Adipocyte (in vitro differentiated cells): Measurements from ENCODE around the gene IL17D.

Experiments used
- DNase-seq: peaks from one replicate; pipeline ENCODE4 v3.0.0-alpha.2; 2015; ENCODE audit warnings: low read depth
- H3K27me3 ChIP-seq: replicated peaks from 2 replicates; pipeline ENCODE4 v1.7.0; 2013; ENCODE audit warnings: mild to moderate bottlenecking, low read length, moderate library complexity; ENCODE audit not compliant: control insufficient read depth, insufficient read depth
- H3K36me3 ChIP-seq: 2 replicates; pipeline ENCODE4 v1.7.0; 2013; ENCODE audit warnings: low read length, mild to moderate bottlenecking, moderate library complexity; ENCODE audit not compliant: control insufficient read depth, insufficient read depth, severe bottlenecking
- H3K4me1 ChIP-seq: 2 replicates; pipeline ENCODE4 v1.7.0; 2013; ENCODE audit warnings: mild to moderate bottlenecking, low read length, moderate library complexity; ENCODE audit not compliant: control insufficient read depth, insufficient read depth
- H3K4me3 ChIP-seq: 2 replicates; pipeline ENCODE4 v1.7.0; 2013; ENCODE audit warnings: mild to moderate bottlenecking, low read length, moderate library complexity
- H3K9ac ChIP-seq: 2 replicates; pipeline ENCODE4 v1.7.0; 2013; ENCODE audit warnings: mild to moderate bottlenecking, low read length, moderate library complexity
- H3K9me3 ChIP-seq: 2 replicates; pipeline ENCODE4 v1.7.0; 2013; ENCODE audit warnings: mild to moderate bottlenecking, low read length, moderate library complexity; ENCODE audit not compliant: control insufficient read depth

Gene IL17D

DNA sequence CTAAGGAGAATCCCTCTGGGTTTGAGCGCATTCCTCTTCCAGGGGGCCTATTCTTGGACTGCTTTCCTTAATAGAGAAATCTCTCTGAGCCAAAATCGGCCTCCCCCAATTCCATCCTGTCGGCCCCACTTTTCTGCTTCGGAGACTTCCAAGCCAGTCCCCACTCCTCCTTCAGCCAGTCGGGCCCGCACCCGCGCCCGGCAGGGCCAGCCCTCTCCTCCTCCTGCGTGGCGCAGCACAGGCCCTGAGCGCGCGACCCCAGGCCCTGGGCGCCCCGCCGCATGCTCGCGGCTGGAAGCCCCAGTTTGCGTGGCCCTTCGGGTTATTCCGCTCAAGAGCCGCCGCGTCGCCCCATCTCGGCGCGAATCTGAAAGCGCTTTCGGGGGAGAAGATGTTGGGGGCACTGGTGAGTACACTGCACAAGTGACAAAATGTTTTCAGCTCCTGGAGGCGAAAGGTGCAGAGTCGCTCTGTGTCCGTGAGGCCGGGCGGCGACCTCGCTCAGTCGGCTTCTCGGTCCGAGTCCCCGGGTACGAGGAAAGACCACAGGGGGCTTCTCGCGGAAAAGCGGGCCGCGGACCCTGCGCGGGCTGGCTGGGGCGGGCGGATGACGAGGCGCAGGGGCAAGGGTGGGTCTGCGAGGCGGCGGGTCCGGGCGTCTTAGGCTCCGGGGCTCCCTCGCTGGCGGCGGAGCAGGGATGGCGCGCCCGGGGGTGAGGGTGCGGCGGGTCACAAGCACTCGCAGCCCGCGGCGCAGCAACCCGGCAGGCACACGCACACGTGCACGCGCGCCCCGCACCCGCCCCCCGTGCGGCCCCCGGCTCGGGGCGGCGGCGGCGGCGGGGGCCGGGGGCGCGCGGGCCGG lies at the start of gene IL17D:
Gene IL17D (plus strand): TSS at position 785 of the 865 bp plus-strand sequence. CDS start 303 bp downstream, outside the sequence.
- Histone ChIP-seq H3K4me3 (peak within 1 kb of the TSS; percentile 88), H3K4me1 (peaks cover 7% of the 10 kb centered on the region), H3K9ac (peak within 1 kb of the TSS; percentile 81), H3K36me3 (no peaks in the 10 kb centered on the region), H3K27me3 (peaks cover 5% of the 10 kb centered on the region), H3K9me3 (no peaks in the 10 kb centered on the region)
- DNase-seq, result peak; percentile 61

DNA sequence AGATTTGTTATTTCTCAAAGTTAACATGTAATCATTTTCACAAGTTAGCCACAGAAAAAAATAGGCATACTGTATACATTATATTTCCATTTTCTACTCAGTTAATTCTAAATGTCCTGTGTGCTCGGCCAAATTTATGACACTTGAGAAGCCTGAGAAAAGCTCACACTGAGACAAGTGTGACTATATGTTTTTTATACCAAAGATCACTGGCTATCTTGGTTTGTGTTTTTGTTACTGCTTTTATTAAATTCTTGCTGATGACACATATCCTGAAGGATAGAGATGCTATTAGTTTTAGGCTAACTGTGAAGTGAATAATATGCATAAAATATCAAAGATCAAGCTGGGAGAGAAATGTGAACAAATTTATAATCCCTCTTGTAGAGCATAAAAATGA lies 49.3 kb upstream of the IL17D start:
- peak; percentile 1 for DNase-seq
- Histone ChIP-seq H3K9me3 (no peaks in the 10 kb centered on the region), H3K36me3 (no peaks in the 10 kb centered on the region), H3K4me1 (no peaks in the 10 kb centered on the region), H3K27me3 (no peaks in the 10 kb centered on the region), H3K4me3 (no peak overlapping the region), H3K9ac (no peak overlapping the region)

- H3K36me3 ChIP-seq, result no peaks in the 10 kb centered on the region
- H3K27me3 ChIP-seq, result no peaks in the 10 kb centered on the region
- no peak overlapping the region for H3K9ac ChIP-seq
- DNase-seq, result no peak
- H3K9me3 ChIP-seq, result no peaks in the 10 kb centered on the region
- no peaks in the 10 kb centered on the region for H3K4me1 ChIP-seq
- H3K4me3 ChIP-seq, result no peak overlapping the region
Measured at GRCh38 chr13:20658451-20659040, 45.0 kb upstream of the IL17D start.

- H3K4me1 ChIP-seq, result no peaks in the 10 kb centered on the region
- no peaks in the 10 kb centered on the region for H3K27me3 ChIP-seq
- H3K9ac ChIP-seq, result no peak overlapping the region
- no peaks in the 10 kb centered on the region for H3K9me3 ChIP-seq
- no peak for DNase-seq
- no peaks in the 10 kb centered on the region for H3K36me3 ChIP-seq
- no peak overlapping the region for H3K4me3 ChIP-seq
Measured at GRCh38 chr13:20664351-20664750, 39.1 kb upstream of the IL17D start.

DNA sequence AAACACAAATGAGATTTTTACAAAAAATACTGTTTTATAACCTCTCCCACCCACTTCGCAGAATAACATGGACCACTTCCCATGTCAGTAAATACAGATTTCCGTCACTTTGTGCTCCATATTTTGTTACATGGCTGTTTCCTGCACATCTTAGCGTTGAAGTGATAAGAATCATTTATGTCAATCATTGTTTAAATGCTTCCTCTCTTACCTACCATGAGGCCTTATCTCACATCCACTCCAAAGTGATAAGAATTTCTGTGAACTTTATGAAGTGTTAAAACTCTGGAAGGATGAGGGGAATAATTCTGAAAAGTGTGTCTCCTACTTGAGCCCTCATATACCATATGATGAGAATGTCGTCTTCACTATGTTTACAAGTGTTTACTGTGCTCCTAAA lies 36.6 kb upstream of the IL17D start:
- no peaks in the 10 kb centered on the region for H3K27me3 ChIP-seq
- H3K4me1 ChIP-seq, result no peaks in the 10 kb centered on the region
- no peak overlapping the region for H3K9ac ChIP-seq
- no peaks in the 10 kb centered on the region for H3K36me3 ChIP-seq
- H3K4me3 ChIP-seq, result no peak overlapping the region
- no peak for DNase-seq
- no peaks in the 10 kb centered on the region for H3K9me3 ChIP-seq

DNA sequence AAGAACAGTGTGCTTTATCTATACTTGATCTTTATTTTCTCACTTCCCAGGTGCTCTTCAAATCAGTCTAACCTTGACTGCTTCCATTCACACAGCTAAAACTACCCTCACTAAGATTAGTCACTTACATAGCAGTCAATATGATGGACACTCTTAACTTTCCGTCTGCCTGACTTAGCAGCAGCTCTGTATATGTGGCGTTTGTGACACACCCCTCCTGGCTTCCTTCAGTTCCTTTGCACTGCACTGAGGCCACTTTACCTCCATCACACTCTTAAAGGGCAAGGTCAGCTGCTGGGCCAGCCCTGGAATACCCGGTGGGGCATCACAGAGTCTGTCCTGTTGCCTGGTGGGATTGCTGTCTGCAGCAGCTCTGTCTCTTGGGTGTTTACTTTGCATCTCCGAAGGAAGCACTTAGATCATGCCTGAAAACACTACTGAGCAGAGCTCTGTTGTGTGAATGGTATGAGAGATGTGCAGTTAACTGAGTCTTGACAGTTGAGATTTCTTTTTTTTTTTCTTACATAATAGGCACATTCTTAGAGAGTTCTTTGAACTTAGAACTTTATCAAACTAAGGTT lies 35.6 kb upstream of the IL17D start:
- no peaks in the 10 kb centered on the region for H3K27me3 ChIP-seq
- H3K4me1 ChIP-seq, result peaks cover 7% of the 10 kb centered on the region
- no peak for DNase-seq
- H3K9ac ChIP-seq, result no peak overlapping the region
- H3K36me3 ChIP-seq, result no peaks in the 10 kb centered on the region
- H3K9me3 ChIP-seq, result no peaks in the 10 kb centered on the region
- no peak overlapping the region for H3K4me3 ChIP-seq

- Histone ChIP-seq H3K4me3 (no peak overlapping the region), H3K36me3 (no peaks in the 10 kb centered on the region), H3K27me3 (no peaks in the 10 kb centered on the region), H3K9me3 (no peaks in the 10 kb centered on the region), H3K9ac (no peak overlapping the region), H3K4me1 (peaks cover 18% of the 10 kb centered on the region)
- DNase-seq, result no peak
Measured at GRCh38 chr13:20669162-20669561, 34.3 kb upstream of the IL17D start.

DNA sequence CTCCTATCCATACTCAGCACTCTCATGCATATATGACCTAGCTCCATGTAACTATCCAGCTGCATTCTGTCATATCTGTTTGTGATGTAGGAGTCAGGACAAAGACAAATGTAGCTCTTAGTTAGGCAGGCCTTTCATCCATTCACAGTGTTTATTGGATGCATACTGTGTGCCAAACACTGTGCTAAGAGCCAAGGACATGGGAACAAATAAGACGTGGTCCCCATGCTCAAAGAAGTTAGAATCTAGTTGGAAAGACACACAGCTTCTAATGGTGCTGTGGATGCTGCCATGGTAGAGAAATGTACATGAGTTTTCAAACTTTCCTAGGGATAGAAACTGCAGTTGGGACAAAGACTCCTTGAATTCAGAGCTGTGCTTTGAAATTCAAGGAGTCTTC lies 31.7 kb upstream of the IL17D start:
- H3K27me3 ChIP-seq, result peaks cover 5% of the 10 kb centered on the region
- no peaks in the 10 kb centered on the region for H3K9me3 ChIP-seq
- H3K4me1 ChIP-seq, result peaks cover 18% of the 10 kb centered on the region

DNA sequence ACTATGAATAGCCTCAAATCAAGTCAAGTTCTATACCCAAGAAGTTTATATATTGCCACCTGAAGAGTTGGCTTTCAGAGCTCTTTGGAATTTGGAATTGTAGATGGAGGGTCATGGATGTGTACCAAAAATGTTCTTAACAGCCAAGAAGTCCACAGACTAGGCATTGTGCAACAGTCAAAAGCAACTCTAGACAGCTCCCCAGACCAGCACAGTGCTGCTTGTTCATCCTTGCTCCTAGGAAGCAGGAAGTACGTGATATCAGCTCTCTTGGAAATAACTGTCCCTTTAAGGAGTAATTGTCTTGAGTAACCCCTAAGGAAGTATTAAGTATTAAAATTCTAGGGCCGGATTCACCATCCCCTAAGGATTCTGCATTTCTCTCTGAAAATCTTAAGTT lies 30.7 kb upstream of the IL17D start:
- Histone ChIP-seq H3K4me3 (no peak overlapping the region), H3K9ac (no peak overlapping the region), H3K27me3 (peaks cover 5% of the 10 kb centered on the region), H3K9me3 (no peaks in the 10 kb centered on the region), H3K36me3 (no peaks in the 10 kb centered on the region), H3K4me1 (peaks cover 18% of the 10 kb centered on the region)
- DNase-seq, result peak; percentile 54

More for the DNA sequence above, 31.7 kb upstream of the IL17D start:
- no peak overlapping the region for H3K4me3 ChIP-seq
- no peak for DNase-seq
- H3K36me3 ChIP-seq, result no peaks in the 10 kb centered on the region
- H3K9ac ChIP-seq, result no peak overlapping the region

DNA sequence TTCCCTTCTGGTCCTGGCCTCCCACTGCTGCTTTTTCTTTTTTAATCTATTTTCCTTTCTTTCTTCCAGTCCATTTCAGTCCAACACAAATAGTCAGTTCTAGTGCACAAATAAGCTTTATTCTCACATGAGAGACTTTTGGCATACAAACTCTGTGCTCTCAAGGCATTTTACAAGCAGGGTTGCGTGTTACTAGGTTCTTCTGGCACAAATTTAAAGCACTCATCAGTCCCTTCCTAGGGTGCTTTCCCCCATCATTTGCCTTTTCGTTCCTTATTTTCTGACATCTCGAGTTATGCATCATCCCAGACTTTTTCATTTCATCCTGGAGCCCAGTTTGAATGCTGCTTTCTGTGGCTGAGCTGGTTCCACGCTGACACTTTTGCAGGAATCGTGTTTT lies 29.8 kb upstream of the IL17D start:
- no peaks in the 10 kb centered on the region for H3K9me3 ChIP-seq
- no peaks in the 10 kb centered on the region for H3K36me3 ChIP-seq
- H3K27me3 ChIP-seq, result peaks cover 5% of the 10 kb centered on the region
- H3K4me3 ChIP-seq, result no peak overlapping the region
- no peak overlapping the region for H3K9ac ChIP-seq
- peaks cover 18% of the 10 kb centered on the region for H3K4me1 ChIP-seq
- no peak for DNase-seq

GRCh38 chr13:20676213-20676612 lies 27.3 kb upstream of the IL17D start:
- no peaks in the 10 kb centered on the region for H3K9me3 ChIP-seq
- H3K4me1 ChIP-seq, result peaks cover 22% of the 10 kb centered on the region
- no peak overlapping the region for H3K4me3 ChIP-seq
- no peak for DNase-seq
- no peaks in the 10 kb centered on the region for H3K36me3 ChIP-seq
- H3K9ac ChIP-seq, result no peak overlapping the region
- peaks cover 20% of the 10 kb centered on the region for H3K27me3 ChIP-seq
